ENCODE results near the gene CCDC78. TPM values are rescaled to one million over a fixed set of nuclear protein-coding genes. Genes with fewer than 3 reads are reported as not detected.

Gene CCDC78
- total and polyA plus RNA-seq, 2 of the 4 experiments (the other 2 are of a cell fraction): 0.54 to 4.6 TPM

DNA sequence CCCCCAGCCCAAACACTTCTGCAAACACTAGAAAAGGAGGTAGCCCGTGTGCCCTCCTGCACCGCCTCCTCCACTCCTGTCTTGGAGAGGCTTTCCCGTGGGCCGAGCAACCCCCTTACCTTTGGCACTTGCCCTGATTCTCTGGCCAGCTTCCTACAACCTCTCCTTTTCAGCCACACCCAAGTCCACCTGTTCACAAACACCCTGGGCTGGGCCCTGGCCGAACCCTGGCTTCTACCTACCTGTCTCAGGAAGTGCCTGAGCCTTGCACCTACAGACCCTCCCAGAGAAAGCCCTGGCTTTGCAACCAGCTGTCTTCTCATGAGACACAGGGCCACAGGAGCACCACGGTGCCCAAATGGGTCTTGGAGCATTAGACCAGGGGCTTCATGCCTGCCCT is 7.3 kb downstream of the CCDC78 start:
- Histone ChIP-seq H3K56ac (ENCODE audit: extremely low read depth, insufficient read depth, low read length) (no peak overlapping the region), H4K20me1 (ENCODE audit: insufficient read depth, low read length) (peaks cover 7% of the 10 kb centered on the region), H3K18ac (ENCODE audit: low read depth, low read length) (no peak overlapping the region), H3K27ac (ENCODE audit: insufficient read depth, low read length) (no peak overlapping the region), H3K36me3 (ENCODE audit: control insufficient read depth, insufficient read depth, low read length) (peaks cover 1% of the 10 kb centered on the region; the same call in 1 of the 2 replicates), H3K14ac (replicated peaks; ENCODE audit: low read depth, low read length) (no peak overlapping the region), H3K4me3 (ENCODE audit: insufficient read depth, low read depth, low read length) (no peak overlapping the region), H3K9ac (ENCODE audit: low read depth, low read length) (no peak overlapping the region), H3K79me1 (ENCODE audit: low read depth in 1 of 2, low read length in 2 of 2) (peaks cover 13 to 23% of the 10 kb centered on the region in 2 experiments), H3K4me1 (ENCODE audit: control insufficient read depth, insufficient read depth, low read length) (peaks cover 21% of the 10 kb centered on the region), H2BK20ac (ENCODE audit: low read depth, low read length) (no peak overlapping the region), H3K9me1 (ENCODE audit: insufficient read depth, low read length) (no peaks in the 10 kb centered on the region), H4K5ac (ENCODE audit: low read depth, low read length) (no peak overlapping the region), H3K27me3 (ENCODE audit: control insufficient read depth, insufficient read depth, low read length) (no peaks in the 10 kb centered on the region), H2BK120ac (ENCODE audit: low read depth, low read length) (no peak overlapping the region), H2BK15ac (ENCODE audit: low read depth, low read length) (no peak overlapping the region), H2AK5ac (ENCODE audit: low read depth, low read length) (no peak overlapping the region; the same call in 1 of the 2 replicates), H3K4ac (ENCODE audit: low read depth, low read length) (no peak overlapping the region), H3K4me2 (ENCODE audit: low read depth, low read length) (no peak overlapping the region), H4K91ac (ENCODE audit: insufficient read depth, low read depth, low read length) (no peak overlapping the region), H4K8ac (ENCODE audit: low read depth in 2 of 2, low read length in 2 of 2) (no peak overlapping the region), H3K23ac (ENCODE audit: low read depth, low read length) (no peak overlapping the region), H3K9me3 (ENCODE audit: control insufficient read depth, insufficient read depth, low read length) (no peaks in the 10 kb centered on the region), H2BK5ac (ENCODE audit: low read depth, low read length, poor library complexity, severe bottlenecking) (no peak overlapping the region), H2AFZ (replicated peaks; ENCODE audit: low read length, poor library complexity) (peak overlapping the region; percentile 43), H2AK9ac (replicated peaks; ENCODE audit: low read depth, low read length, poor library complexity) (peak overlapping the region; percentile 42)
- DNase-seq (no peak), ATAC-seq (ENCODE audit: low read depth) (no peak)
- no TSS peak for BruUV-seq (replicated peaks)
- in situ Hi-C loops (cut with MboI; ENCODE audit: low sequenced_read_pairs): loop anchor here (25.0 kb wide), 1 partner anchor 343 kb away; the partner anchor contains the start of gene SSTR5
- CTCF ChIA-PET: interaction anchor here (0.6 kb wide), 1 partner anchor 9 kb away, joined by 3 read pairs; no protein-coding TSS in a partner anchor
- intact Hi-C loops (cut with micrococcal nuclease): no loop called here
- POLR2A ChIA-PET (ENCODE audit: unreplicated experiment): no interaction called here
- WGBS, 2 experiments (ENCODE audit: extremely low coverage in 2 of 2, insufficient read length in 1 of 2): 86% methylated on average over 5 of the region's 6 CpGs; no CpG with 5 or more reads in 1 of the 2 experiments
- dilution Hi-C loops (cut with HindIII; ENCODE audit: low sequenced_read_pairs, unreplicated experiment): no loop called here
- no peak for TF ChIP-seq POLR2A (IDR thresholded peaks at IDR 0.05; ENCODE audit: low read depth, low read length)
- no peak for TF ChIP-seq RAD21 (IDR thresholded peaks at IDR 0.05; ENCODE audit: low read length)
- no peak for TF ChIP-seq RCOR1 (IDR thresholded peaks at IDR 0.05; ENCODE audit: insufficient replicate concordance, low read length)
- TF ChIP-seq, protein P1, sequence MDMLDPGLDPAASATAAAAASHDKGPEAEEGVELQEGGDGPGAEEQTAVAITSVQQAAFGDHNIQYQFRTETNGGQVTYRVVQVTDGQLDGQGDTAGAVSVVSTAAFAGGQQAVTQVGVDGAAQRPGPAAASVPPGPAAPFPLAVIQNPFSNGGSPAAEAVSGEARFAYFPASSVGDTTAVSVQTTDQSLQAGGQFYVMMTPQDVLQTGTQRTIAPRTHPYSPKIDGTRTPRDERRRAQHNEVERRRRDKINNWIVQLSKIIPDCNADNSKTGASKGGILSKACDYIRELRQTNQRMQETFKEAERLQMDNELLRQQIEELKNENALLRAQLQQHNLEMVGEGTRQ (IDR thresholded peaks at IDR 0.05; ENCODE audit: low read depth, low read length): no peak
- no peak for TF ChIP-seq MAZ (IDR thresholded peaks at IDR 0.05; ENCODE audit: borderline replicate concordance, low read depth, low read length)
- TF ChIP-seq SMC3 (IDR thresholded peaks at IDR 0.05; ENCODE audit: low read depth, low read length): no peak
- no peak for TF ChIP-seq CHD1 (IDR thresholded peaks at IDR 0.05; ENCODE audit: low read depth, low read length)
- no peak for TF ChIP-seq BHLHE40 (IDR thresholded peaks at IDR 0.05; ENCODE audit: low read depth, low read length)
- TF ChIP-seq, protein P2, sequence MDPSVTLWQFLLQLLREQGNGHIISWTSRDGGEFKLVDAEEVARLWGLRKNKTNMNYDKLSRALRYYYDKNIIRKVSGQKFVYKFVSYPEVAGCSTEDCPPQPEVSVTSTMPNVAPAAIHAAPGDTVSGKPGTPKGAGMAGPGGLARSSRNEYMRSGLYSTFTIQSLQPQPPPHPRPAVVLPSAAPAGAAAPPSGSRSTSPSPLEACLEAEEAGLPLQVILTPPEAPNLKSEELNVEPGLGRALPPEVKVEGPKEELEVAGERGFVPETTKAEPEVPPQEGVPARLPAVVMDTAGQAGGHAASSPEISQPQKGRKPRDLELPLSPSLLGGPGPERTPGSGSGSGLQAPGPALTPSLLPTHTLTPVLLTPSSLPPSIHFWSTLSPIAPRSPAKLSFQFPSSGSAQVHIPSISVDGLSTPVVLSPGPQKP (IDR thresholded peaks at IDR 0.05; ENCODE audit: borderline replicate concordance, low read depth, low read length): no peak
- TF ChIP-seq FOS (IDR thresholded peaks at IDR 0.05; ENCODE audit: low read depth, low read length): no peak
- no peak for TF ChIP-seq NFE2L2 (IDR thresholded peaks at IDR 0.05; ENCODE audit: low read depth, low read length)

Measured in IMR-90 (cell line).